HG03378 (cell line): ENCODE measurements around the gene NMNAT2.
"Not testable (repeated sequence)": the region's sequence is repeated elsewhere in the genome, so short reads cannot be mapped to it uniquely, and the experiment has no call there.

Experiments
- ATAC-seq: cut with Tn5 transposase; IDR thresholded peaks from one replicate; pipeline ENCODE4 v1.9.1; 2021; ENCODE audit warnings: mild to moderate bottlenecking, moderate library complexity; ENCODE audit not compliant: unreplicated experiment

The NMNAT2 gene

DNA sequence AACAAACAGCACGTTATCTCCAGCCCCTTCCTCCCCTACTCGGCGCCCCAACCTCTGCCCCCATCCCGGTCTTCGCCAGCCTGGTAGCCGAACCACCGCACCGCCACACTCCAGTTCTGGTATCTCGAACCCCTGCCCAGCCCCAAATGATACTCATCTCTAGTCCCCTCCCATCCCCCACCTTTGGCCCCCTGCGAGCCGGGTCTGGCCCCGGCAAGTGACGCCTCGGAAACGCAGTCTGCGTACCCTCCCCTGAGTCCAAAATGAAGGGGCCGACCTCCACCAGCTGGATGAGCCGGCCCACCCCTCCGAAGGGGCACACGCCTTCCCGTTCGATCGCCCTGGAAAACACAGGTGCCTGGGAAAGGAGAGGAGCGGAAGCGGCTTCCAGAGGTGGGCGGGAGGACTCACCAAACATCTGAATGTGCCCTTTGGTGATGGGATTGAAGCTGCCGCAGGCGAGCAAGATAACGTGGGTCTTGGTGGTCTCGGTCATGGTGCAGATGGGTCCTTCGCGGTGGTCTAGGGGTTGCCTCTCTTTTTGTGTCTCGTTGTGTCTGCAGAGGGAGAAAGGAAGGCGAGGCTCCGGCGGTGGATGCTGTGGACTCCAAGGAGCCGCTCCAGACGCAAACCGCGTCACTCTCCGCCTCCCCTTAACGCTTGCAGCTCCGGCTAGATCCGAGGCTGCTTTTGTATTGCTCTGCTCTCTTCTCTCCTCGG is at the start of gene NMNAT2:
Gene NMNAT2 (minus strand): TSS at position 609 of the 720 bp plus-strand sequence. CDS start 113 bp downstream, at position 496.
- ATAC-seq, result no peak

DNA sequence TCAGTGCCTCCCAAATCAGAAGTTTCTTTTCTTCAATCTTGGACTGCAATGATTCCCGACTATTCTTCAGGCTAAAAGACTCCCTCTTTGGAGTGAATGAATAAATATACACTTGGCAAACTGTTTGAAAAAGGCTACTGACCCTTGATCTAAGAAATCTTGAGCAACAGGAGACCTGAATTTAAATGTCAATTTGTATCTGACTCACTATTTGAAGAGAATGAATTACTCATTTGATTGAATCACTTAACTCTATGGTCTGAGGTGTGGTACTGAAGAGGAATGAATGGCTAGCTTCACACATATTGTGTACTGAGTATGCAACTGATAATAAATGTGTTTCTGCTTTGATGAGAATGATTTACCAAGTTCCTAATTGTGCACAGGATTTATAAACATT is 49.5 kb upstream of the NMNAT2 start:
- ATAC-seq, result no peak

DNA sequence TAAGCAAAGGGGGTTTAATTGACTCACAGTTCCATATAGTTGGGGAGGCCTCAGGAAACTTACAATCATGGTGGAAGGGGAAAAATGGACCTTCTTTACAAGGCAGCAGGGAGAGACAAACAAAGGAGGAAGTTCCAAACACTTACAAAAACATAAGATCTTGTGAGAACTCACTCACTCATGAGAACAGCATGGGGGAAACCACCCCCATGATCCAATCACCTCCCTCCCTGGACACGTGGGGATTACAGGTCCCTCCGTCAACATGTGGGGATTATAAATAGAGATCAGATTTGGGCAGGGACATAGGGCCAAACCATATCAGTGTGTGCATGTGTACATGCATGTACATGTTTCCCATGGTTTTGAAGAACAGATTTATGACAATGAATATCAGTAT is 48.6 kb upstream of the NMNAT2 start:
- ATAC-seq, result no peak

DNA sequence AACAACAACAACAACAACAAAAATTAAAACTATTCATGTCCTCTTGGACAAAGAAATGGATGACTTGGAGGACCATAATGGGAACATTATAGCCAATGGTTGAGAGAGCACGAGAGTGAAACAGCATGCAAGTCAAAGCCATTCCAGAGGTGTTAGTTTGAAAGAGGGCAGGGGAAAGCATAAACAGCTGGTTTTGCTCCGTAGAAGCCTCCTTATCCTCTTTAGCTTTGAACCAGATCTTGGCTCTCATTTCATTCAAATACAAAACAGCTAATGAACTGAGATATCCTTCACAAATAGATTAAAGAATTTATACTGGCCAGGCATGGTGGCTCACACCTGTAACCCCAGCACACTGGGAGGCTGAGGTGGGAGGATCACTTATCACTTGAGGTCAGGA is 45.4 kb upstream of the NMNAT2 start:
- no peak for ATAC-seq

DNA sequence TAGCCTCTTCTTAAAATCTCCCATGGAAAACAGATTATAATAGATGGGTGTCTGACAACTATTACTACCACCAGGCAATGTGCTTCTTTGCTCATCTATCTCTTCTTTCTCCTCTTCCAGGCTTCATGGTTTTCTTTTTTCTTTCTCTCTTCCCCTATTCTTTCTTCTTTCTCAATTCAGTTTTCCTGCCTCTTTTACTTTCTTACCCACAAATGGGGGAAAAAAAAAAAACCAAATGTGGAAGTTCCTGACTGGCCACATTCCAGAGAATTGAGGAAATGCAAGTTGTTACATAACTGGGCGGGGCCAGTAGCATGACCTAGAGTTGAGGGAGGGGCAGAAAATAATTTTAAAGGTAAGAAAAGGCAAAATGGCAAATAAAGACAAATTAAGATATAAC is 43.2 kb upstream of the NMNAT2 start:
- no peak for ATAC-seq

DNA sequence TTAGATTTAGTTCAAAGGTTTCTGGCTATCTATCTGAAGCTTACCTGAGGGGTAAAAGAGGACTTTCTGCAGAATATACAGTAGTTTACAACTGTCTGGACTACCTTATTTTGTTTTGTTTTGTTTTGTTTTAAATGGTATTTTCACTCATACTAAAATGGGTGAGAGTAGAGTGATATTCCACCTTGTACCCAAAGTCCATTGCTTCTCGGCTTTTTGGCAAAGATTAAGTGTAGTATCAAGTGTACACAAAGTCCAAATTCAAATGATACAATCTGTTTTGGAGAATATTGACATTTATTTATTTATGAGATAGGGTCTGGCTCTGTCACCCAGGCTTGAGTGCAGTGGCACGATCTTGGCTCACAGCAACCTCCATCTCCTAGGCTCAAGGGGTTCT is 42.4 kb upstream of the NMNAT2 start:
- ATAC-seq, result no peak

DNA sequence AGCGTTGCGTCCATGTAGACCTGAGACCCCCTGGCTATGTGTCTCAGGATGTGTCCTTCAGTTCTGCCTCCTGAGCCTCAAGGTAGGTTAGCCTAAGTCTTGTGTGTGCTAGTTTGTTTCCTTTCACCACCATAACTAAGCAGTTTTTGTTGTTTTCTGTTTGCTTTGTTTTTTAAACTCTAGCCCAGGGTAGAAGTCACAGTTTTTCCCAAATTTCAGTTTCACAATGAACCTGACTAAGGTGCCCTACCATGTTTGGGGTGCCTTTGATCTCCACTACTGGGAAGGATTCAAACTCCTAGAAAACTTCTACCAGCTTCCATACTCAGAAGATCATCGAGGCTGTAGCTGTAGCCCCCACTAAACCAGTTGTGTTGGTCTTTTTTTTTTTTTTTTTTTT is 39.3 kb upstream of the NMNAT2 start:
- ATAC-seq, result no peak

DNA sequence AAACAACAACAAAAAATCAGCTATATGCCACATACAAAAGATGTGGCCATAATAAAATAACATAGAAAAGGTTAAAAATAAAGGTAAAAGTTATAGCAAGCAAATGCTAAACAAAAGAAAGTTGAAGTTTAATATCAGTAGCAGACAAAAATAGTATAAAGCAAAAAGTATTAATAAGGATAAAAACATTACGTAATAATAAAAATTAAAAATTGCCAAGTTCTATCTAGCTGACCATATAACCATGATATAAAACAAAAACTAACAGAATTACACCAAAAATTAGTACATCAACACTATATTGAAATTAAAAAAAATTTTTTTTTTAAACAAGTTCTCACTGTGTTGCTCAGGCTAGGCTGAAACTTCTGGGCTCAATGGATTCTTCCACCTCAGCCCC is 38.6 kb upstream of the NMNAT2 start:
- no peak for ATAC-seq

DNA sequence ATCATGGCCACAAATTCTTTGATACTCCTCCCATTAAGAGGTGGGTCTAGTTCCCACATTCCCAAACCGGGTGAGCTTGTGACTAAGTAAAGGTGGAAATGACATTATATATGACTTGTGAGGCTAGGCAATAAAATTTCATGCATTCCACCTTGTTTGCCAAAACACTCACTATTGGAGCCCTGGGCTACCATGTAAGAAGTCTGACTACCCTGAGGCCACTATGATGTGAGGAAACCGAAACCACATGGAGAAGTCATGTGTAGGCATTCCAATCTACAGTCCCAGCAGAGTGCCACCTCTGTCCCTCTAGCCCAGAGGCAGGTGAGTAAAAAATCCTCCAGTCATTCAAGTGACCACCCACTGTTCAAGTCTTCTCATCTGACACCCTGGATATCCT is 36.2 kb upstream of the NMNAT2 start:
- ATAC-seq, result no peak

DNA sequence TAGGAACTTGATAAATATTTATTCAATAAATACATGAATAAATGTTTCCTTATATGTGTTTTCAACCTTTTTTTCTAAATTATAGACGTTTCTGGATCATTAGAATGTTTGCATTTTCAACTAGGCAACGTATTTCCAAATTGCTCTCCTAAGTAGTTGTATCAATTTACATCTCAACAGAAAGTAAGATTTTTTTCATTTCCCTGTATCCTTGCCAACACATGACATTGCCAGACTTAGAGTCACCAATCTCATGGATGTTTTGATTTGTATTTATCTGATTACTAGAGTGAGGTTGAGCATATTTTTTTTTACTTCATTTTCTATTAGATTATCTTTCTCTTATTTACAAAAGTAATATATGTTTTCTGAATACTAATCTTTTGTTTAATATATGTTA is 31.9 kb upstream of the NMNAT2 start:
- no peak for ATAC-seq

DNA sequence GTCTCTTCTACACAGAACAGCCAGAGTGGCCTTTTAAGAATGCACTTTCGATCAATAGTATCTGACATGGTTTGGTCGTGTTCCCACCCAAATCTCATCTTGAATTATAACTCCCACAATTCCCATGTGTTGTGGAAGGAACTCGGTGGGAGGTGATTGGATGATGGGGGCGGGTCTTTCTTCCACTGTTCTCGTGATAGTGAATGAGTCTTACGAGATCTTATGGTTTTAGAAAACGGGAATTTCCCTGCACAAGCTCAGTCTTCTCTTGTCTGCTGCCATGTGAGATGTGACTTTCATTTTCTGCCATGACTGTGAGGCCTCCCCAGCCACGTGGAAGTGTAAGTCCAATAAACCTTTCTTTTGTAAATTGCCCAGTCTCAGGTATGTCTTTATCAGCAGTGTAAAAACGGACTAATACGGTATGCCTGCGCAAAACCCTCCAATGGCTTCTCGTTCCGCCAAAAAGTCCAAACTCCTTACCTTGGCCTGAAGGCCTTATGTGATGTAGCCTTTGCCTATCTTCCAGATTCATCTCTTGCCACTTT is 31.1 kb upstream of the NMNAT2 start:
- no peak for ATAC-seq

DNA sequence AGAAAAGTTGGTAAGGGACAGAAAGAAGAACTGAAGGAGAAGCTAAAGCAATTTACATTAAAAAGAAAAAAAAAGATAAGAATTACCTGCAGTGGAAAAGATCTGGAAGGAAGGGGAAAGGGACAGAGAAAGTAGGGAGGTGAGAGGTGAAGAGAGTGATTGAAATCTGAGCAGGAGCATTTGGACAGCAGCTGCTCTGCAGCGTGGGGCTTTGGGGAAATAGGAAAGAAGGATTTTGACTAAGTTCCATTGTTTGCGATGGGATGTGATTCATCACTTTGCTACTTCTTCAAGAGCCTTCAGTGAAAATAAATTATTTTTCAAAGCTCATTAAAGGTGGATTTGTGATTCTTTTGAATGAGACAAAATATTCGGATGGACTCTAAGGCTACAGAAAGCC is 26.1 kb upstream of the NMNAT2 start:
- ATAC-seq, result no peak

DNA sequence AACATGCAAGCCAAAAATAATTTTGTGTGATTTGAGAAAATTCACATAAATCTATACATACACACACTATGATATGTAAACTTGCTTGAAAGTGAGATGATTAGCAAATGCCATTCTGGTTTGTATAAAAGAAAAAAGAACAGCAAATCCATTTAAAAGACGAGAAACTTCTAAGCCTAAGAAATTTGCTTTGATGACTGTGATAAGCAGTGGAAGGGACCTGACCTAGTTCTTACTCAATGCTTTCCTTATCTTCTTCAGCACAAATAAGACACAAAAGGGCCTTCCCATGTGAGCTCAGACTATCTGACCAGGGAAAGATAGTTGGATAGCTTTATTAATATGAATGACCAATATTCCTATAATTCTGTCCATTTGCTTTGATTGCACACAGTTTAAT is 25.3 kb upstream of the NMNAT2 start:
- ATAC-seq, result no peak

DNA sequence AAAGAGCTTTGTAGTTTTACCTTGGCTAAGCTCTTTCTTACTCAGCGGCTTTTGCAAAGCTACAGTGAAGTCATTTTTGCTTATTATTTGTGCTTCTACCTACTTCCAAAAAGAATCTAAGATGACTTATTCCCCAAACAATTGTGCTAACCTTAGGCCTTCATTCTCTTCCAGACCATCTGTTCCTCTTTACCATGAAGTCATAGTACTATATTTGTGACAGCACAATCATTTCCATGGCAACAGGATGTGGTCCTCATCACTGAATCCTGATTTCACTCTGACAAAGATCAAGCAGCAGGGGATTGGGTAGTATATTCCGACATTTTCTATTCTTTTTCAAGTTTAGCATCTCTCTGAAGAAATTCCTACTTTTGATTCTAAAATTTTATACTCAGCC is 24.8 kb upstream of the NMNAT2 start:
- ATAC-seq, result no peak

DNA sequence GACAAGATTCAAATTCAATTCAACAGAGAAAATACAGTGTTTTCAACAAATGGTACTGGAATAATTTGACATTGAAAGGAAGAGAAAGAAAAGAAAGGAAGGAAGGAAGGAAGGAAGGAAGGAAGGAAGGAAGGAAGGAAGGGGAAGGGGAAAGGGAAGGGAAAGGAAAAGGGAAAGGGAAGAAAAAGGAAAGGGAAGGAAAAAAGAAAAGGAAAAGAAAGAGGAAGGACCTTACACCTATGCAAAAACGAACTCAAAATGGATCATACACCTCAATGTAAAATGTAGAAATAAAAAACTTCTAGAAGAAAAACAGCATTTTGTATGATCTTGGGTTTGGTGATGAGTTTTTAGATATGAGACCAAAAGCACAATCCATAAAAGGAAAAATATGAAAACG is 19.9 kb upstream of the NMNAT2 start:
- ATAC-seq, result no peak

DNA sequence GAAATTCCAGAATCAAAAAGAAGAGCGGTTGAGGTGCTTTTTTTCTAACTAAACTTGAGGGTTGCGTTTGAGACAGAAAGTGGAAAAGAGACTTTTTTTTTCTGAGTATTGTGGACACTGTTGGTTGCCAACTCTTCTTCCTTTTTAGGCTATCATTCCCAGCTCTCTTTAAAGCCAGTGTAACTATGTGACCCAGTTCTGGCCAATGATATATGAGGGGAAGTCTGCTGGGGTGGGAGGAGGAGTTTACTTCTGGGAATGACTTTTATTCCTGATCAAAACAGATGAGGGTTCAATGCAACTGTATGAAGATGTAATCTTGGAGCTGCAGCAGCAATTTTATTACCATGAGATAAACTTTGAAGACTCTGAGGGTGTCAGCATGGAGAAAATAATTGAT is 17.3 kb upstream of the NMNAT2 start:
- no peak for ATAC-seq

DNA sequence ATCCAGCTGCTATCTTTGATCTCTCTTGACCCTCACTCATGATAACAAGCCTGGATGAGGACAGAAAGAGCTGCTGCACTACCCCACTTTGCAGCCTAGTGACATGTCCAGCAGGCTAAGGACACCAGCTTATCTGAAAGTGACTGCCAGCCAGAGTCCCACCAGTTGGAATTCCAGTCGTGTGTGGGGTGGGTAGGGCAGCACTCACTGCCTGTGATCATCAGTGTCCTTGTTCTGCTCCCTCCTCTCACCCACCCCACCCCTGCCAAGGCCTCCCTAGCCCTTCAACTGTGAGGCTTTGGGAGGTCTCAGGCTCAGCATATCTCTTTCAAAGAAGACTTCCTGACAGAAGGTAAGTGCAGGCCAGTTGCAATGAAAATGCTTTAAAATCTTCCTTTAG is 15.5 kb upstream of the NMNAT2 start:
- ATAC-seq, result no peak

DNA sequence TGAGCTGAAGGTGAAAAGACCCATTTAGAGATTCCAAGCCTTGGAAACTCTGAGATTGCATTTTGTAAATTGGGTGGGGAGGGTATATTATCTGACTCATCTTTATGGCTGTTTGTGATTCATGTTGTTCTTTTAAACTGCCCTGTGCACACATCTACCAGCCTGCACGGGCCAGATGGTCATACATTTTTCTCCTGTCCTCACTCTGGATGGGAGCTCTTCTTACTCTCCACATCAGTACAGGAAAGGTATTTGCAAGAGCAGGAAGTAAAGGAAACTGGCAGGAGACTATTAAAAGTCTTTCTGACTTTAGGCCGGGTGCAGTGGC is 14.3 kb upstream of the NMNAT2 start:
- ATAC-seq, result no peak

DNA sequence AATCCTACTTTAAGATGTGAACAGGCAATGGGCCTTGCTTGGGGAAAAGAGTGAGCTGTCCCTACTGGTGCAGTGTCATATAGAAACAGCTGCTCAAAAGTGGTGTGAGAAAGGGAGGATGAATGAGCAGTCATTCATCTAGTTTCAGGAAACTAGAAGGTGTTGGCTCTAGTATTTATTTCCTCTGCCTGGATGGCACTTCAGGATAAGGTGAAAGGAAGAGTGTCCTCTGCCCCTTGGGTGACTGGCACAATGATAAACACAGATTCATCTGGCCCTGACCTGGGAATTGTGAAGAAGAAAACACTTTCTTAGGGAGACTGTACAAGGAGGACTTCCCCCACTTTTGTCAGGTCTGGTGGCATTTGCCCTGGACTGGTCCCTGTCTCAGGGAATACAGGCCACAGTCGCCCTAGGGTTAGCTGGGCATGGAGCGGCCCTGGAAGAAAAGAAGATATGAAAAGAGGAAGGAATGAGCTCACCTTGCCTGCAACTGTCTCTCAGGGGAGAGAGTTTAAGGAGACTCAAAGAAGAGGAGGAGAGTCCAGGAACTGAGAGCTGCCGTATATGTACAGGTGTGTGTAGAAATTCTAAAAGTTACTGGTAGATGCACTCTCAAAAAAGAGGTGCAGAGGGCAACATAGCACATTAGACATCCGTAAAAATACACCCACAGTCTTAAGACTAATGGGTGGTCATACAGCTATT is 13.8 kb upstream of the NMNAT2 start:
- ATAC-seq, result no peak

DNA sequence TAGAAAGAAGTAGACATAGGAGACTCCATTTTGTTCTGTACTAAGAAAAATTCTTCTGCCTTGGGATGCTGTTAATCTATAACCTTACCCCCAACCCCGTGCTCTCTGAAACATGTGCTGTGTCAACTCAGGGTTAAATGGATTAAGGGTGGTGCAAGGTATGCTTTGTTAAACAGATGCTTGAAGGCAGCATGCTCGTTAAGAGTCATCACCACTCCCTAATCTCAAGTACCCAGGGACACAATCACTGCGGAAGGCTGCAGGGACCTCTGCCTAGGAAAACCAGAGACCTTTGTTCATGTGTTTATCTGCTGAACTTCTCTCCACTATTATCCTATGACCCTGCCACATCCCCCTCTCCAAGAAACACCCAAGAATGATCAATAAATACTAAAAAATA is 9.4 kb upstream of the NMNAT2 start:
- ATAC-seq, result not testable (repeated sequence)

DNA sequence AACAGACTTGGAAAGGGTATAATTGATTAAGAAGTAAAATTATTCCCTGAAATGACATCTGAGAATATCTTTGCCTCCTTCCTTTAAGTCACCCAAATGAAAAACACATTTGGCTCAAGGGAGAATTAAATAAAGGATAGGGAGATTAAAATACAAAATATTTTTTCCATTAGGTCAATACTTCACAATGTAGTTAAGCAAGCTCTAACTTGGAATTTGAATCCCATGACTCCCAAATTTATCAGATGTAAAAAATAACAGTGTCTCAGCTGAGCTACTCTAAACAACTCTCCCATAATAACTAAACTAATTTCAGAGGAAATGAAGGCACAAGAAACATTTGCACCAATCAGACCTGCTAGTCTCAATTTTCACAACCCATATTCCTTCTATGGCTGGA is 6.5 kb upstream of the NMNAT2 start:
- no peak for ATAC-seq

DNA sequence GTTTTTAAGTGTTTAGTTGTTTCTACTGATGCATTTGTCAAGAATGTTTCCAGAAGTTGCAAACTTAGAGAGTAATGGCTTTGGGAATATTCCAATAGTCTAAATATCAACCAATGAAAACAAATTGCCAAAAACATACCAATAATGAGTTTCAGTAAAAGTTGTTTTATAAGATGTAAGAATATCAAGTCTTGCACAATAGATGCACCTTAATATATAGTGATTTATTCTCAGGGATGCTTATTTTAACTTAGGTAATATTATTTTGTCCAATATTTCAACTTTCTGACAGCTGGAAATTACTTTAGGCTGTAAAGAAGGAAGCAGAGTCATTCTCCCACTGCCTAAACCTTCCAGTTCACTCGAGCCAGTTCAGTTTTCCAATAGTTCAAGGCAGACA is 5.4 kb upstream of the NMNAT2 start:
- no peak for ATAC-seq

DNA sequence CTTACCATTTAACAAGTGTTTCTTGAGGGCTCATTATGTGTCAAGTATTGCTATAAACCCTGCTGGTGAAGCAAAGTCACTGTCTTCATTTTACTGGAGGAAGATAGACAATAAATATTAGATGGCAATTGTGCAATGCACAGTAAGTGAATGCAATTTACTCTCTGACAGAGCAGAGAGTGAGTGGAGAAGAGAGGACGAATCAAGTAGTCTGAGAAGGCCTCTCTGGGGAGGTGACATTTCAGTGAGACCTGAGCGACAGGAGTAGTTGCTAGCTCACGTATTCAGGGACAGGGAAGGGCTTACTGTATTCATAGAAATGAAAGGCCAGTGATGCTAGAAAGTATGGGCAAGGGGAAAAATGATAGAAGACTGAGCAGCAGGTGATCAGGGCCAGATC is 1.2 kb upstream of the NMNAT2 start:
- no peak for ATAC-seq
